ENCODE results near the gene LPP. TPM values are rescaled to one million over a fixed set of nuclear protein-coding genes. Genes with fewer than 3 reads are reported as not detected.

The LPP gene
- total RNA-seq, 6 experiments from 2014 or later, result 84.1 to 121 (median 102) TPM

DNA sequence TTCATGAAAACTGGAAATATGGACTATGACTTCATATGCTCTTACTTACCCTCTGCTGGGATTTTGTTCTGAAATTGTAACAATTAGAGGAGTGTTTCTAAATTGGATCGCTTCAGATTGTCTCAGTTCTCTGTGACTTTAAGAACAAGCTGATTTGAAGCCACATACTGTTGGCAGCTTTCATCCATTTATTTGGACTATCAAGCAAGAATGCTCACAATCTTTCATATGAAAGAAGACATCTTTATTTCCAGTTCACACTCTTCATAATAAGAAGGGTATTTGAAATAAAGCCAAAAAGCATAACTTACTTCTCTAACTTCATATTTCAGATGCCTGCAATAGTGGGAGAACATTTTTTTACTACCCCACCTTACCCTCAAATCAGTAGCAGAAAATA is 526.2 kb downstream of the LPP start:
- no peaks in the 10 kb centered on the region for H3K9me3 Mint-ChIP-seq
- TF ChIP-seq, protein P1, sequence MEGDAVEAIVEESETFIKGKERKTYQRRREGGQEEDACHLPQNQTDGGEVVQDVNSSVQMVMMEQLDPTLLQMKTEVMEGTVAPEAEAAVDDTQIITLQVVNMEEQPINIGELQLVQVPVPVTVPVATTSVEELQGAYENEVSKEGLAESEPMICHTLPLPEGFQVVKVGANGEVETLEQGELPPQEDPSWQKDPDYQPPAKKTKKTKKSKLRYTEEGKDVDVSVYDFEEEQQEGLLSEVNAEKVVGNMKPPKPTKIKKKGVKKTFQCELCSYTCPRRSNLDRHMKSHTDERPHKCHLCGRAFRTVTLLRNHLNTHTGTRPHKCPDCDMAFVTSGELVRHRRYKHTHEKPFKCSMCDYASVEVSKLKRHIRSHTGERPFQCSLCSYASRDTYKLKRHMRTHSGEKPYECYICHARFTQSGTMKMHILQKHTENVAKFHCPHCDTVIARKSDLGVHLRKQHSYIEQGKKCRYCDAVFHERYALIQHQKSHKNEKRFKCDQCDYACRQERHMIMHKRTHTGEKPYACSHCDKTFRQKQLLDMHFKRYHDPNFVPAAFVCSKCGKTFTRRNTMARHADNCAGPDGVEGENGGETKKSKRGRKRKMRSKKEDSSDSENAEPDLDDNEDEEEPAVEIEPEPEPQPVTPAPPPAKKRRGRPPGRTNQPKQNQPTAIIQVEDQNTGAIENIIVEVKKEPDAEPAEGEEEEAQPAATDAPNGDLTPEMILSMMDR (IDR thresholded peaks at IDR 0.05), result no peak

DNA sequence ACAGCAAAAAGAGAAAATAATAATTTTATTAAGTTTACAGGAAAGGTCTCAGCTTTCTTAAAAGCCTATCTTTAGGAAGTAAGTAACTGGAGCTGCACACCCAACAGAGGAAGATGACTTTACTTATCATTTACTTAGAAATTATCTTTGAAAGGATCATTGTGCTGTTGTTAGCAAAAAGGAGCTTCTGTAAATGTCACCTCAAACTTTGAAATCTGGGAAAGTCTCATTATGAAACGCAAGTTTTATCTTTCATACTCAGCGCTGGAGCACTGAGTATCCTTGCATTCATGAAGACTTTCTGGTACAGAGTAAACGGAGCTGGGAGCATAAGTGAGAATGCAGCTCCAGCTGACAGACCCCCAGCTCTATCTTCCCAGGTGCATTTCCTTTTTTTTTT is 526.6 kb downstream of the LPP start:
- DNase-seq, result no peak
- peak overlapping the region; percentile 58; the same call in 1 of the 2 replicates for H3K27ac Mint-ChIP-seq
- H3K27me3 Mint-ChIP-seq (ENCODE audit: insufficient read depth), result no peaks in the 10 kb centered on the region; the same call in 1 of the 2 replicates
- peaks cover 11% of the 10 kb centered on the region; the same call in 1 of the 2 replicates for H3K36me3 Mint-ChIP-seq (ENCODE audit: low read depth)
- TF ChIP-seq, protein P1 (IDR thresholded peaks at IDR 0.05), result no peak
- H3K4me1 Mint-ChIP-seq (ENCODE audit: low read depth), result peaks cover 59% of the 10 kb centered on the region
- H3K9me3 Mint-ChIP-seq, result no peaks in the 10 kb centered on the region
- H3K4me3 Mint-ChIP-seq, result no peak overlapping the region

More for the DNA sequence above, 526.2 kb downstream of the LPP start:
- no peaks in the 10 kb centered on the region; the same call in 1 of the 2 replicates for H3K27me3 Mint-ChIP-seq (ENCODE audit: insufficient read depth)
- peaks cover 56% of the 10 kb centered on the region for H3K4me1 Mint-ChIP-seq (ENCODE audit: low read depth)
- no peak for DNase-seq
- peaks cover 11% of the 10 kb centered on the region; the same call in 1 of the 2 replicates for H3K36me3 Mint-ChIP-seq (ENCODE audit: low read depth)
- peak overlapping the region; percentile 58 for H3K27ac Mint-ChIP-seq
- no peak overlapping the region for H3K4me3 Mint-ChIP-seq

DNA sequence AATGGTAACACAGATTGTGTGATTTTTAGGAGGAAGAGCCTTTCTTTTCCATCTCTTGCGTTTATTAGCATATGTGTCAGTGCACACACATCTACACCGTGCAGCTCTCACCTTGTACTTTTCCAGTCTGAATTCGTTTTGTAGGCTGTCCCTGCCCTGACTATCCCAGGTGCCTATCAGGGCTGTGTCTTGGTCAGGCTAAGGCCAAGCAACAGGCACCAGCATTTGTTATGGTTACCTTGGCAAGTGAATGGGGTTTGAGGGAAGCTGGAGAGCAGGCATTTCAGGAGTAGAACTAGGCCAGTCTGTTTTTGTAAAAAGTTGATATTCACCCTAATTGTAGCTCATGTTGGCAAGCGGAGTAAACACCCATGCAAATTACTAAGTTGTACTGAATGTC is 528.4 kb downstream of the LPP start:
- H3K4me1 Mint-ChIP-seq (ENCODE audit: low read depth), result peaks cover 70% of the 10 kb centered on the region
- DNase-seq, result no peak
- H3K9me3 Mint-ChIP-seq, result no peaks in the 10 kb centered on the region
- H3K27ac Mint-ChIP-seq, result peak overlapping the region; percentile 87
- H3K36me3 Mint-ChIP-seq (ENCODE audit: low read depth), result peaks cover 9% of the 10 kb centered on the region; the same call in 1 of the 2 replicates
- peak overlapping the region; percentile 16; the same call in 1 of the 2 replicates for H3K4me3 Mint-ChIP-seq
- H3K27me3 Mint-ChIP-seq (ENCODE audit: insufficient read depth), result no peaks in the 10 kb centered on the region; the same call in 1 of the 2 replicates
- TF ChIP-seq, protein P1 (IDR thresholded peaks at IDR 0.05), result no peak

DNA sequence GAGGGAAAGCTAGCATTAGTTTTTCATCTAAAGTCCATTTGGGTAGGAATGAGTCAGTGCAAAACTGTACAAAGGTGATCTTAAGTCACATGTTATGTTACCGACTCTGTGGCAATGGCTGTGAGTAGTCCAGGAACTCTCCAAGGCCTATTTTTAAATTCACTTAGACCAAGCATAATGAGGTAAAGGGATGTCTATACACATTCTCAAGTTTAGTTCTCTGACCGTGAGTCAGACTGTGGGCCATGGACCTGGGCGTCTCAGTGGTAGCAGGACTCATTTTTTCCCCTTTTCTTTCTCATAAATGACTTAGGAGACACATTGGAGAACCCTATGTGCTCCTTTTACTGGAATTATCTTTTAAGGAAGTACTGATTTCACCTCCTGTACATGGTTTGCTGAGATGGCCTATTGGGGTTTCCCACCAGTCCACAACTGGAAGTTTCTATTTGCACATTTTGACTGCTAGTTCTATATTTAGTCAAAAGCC is 529.1 kb downstream of the LPP start:
- Mint-ChIP-seq H3K27me3 (ENCODE audit: insufficient read depth) (no peaks in the 10 kb centered on the region; the same call in 1 of the 2 replicates), H3K27ac (peak overlapping the region; percentile 87), H3K4me1 (ENCODE audit: low read depth) (peaks cover 78% of the 10 kb centered on the region), H3K4me3 (peak overlapping the region; percentile 53), H3K36me3 (ENCODE audit: low read depth) (peaks cover 6% of the 10 kb centered on the region; the same call in 1 of the 2 replicates), H3K9me3 (no peaks in the 10 kb centered on the region)
- TF ChIP-seq, protein P1 (IDR thresholded peaks at IDR 0.05), result no peak
- peak; percentile 95 for DNase-seq

DNA sequence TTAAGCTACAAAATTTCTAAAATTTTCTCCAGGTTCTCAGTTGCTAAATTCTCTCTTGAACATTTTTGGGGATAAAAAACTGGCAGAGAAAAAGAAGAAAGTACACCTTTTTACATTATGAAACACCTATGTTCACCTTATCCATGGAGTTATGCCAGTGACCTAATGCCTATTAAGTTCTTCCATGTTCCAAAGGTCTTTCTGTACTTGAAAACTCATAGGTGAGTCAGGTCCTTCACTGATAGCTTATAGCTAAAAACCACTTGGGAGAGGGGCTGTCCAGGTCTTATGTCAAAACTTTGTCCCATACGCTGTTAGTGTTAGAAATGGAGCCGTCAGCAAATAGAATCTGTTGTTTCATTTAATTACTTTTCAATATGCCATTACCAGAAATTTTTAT is 530.3 kb downstream of the LPP start:
- Mint-ChIP-seq H3K27me3 (ENCODE audit: insufficient read depth) (no peaks in the 10 kb centered on the region; the same call in 1 of the 2 replicates), H3K4me3 (no peak overlapping the region), H3K27ac (no peak overlapping the region), H3K36me3 (ENCODE audit: low read depth) (peaks cover 9% of the 10 kb centered on the region; the same call in 1 of the 2 replicates), H3K9me3 (no peaks in the 10 kb centered on the region), H3K4me1 (ENCODE audit: low read depth) (peaks cover 83% of the 10 kb centered on the region)
- no peak for DNase-seq
- TF ChIP-seq, protein P1 (IDR thresholded peaks at IDR 0.05), result no peak

All from HFFc6 (cell line).